ENCODE data around the gene FIBP. TPM values are rescaled to one million over a fixed set of nuclear protein-coding genes. Genes with fewer than 3 reads are reported as not detected.

FIBP gene
- polyA plus RNA-seq, 1 donor from 2014 or later: 248 TPM

DNA sequence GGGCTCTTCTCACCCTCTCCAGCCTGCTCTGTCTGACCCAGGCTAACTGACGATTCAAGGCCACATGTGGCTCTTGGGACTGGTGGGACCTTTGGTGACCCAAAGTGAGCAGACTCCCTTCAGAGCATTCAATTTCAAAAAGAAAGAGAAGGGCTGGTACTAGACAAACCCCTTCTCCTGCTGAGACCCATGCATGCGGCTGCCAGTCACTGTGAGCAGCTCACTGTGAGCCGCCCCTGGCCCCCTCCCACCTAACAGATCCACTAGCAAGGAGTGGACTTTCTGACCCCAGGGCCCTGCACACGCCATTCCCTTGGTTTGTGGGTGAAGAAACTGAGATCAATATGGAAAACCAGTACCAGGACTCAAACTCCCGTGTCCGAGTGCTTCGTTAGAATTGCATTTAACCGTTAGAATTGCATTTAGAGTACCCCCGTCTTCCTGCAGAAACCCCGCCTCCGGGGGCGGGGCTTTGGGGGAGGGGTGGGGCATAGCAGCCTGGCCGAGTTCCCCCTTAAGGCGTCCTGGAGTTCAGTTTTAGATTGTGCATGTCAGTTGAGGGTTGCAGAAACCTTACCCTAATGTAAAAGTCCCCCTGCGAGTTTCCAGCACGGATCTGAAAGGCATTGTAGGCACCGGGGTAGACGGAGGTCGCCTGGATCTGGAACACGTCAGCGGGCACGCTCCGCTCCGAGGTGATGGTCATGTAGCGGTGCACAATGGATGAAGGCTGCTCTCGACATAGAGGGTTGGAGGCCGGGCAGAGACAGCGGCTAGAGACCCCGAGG lies 20.8 kb downstream of the FIBP start:
- no peaks in the 10 kb centered on the region for H3K27me3 ChIP-seq (ENCODE audit: insufficient read depth, low read depth, low read length)
- no peak overlapping the region for H2AFZ ChIP-seq (ENCODE audit: low read depth, low read length)
- H3K9me3 ChIP-seq (ENCODE audit: low read length): no peaks in the 10 kb centered on the region
- H3K36me3 ChIP-seq (ENCODE audit: insufficient read depth, low read length): no peaks in the 10 kb centered on the region
- no peak overlapping the region for H3K4me2 ChIP-seq (ENCODE audit: low read length)
- no peaks in the 10 kb centered on the region for H4K20me1 ChIP-seq (ENCODE audit: insufficient read depth)
- no peak overlapping the region for H3K4me3 ChIP-seq (ENCODE audit: low read length)
- H3K79me2 ChIP-seq (replicated peaks; ENCODE audit: insufficient read depth, low read length): no peaks in the 10 kb centered on the region
- no peaks in the 10 kb centered on the region for H3F3A ChIP-seq (ENCODE audit: insufficient read depth, low read length, poor library complexity, severe bottlenecking)
- TF ChIP-seq RAD21 (conservative IDR thresholded peaks at IDR 0.05) (no peak), MXI1 (conservative IDR thresholded peaks at IDR 0.05; ENCODE audit: poor library complexity, severe bottlenecking) (no peak), TAF1 (IDR thresholded peaks at IDR 0.05; ENCODE audit: low read depth) (no peak), SMC3 (conservative IDR thresholded peaks at IDR 0.05; ENCODE audit: poor library complexity) (no peak)
- TF ChIP-seq, protein P1, sequence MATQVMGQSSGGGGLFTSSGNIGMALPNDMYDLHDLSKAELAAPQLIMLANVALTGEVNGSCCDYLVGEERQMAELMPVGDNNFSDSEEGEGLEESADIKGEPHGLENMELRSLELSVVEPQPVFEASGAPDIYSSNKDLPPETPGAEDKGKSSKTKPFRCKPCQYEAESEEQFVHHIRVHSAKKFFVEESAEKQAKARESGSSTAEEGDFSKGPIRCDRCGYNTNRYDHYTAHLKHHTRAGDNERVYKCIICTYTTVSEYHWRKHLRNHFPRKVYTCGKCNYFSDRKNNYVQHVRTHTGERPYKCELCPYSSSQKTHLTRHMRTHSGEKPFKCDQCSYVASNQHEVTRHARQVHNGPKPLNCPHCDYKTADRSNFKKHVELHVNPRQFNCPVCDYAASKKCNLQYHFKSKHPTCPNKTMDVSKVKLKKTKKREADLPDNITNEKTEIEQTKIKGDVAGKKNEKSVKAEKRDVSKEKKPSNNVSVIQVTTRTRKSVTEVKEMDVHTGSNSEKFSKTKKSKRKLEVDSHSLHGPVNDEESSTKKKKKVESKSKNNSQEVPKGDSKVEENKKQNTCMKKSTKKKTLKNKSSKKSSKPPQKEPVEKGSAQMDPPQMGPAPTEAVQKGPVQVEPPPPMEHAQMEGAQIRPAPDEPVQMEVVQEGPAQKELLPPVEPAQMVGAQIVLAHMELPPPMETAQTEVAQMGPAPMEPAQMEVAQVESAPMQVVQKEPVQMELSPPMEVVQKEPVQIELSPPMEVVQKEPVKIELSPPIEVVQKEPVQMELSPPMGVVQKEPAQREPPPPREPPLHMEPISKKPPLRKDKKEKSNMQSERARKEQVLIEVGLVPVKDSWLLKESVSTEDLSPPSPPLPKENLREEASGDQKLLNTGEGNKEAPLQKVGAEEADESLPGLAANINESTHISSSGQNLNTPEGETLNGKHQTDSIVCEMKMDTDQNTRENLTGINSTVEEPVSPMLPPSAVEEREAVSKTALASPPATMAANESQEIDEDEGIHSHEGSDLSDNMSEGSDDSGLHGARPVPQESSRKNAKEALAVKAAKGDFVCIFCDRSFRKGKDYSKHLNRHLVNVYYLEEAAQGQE (IDR thresholded peaks at IDR 0.05; ENCODE audit: borderline replicate concordance): no peak
- TF ChIP-seq, protein P2, sequence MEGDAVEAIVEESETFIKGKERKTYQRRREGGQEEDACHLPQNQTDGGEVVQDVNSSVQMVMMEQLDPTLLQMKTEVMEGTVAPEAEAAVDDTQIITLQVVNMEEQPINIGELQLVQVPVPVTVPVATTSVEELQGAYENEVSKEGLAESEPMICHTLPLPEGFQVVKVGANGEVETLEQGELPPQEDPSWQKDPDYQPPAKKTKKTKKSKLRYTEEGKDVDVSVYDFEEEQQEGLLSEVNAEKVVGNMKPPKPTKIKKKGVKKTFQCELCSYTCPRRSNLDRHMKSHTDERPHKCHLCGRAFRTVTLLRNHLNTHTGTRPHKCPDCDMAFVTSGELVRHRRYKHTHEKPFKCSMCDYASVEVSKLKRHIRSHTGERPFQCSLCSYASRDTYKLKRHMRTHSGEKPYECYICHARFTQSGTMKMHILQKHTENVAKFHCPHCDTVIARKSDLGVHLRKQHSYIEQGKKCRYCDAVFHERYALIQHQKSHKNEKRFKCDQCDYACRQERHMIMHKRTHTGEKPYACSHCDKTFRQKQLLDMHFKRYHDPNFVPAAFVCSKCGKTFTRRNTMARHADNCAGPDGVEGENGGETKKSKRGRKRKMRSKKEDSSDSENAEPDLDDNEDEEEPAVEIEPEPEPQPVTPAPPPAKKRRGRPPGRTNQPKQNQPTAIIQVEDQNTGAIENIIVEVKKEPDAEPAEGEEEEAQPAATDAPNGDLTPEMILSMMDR (IDR thresholded peaks at IDR 0.05; ENCODE audit: poor library complexity, severe bottlenecking): no peak
- H3K9ac ChIP-seq (ENCODE audit: low read length): no peak overlapping the region
- H3K27ac ChIP-seq (ENCODE audit: low read length): no peak overlapping the region
- H3K9me2 ChIP-seq (ENCODE audit: insufficient read depth, low read length): no peaks in the 10 kb centered on the region

DNA sequence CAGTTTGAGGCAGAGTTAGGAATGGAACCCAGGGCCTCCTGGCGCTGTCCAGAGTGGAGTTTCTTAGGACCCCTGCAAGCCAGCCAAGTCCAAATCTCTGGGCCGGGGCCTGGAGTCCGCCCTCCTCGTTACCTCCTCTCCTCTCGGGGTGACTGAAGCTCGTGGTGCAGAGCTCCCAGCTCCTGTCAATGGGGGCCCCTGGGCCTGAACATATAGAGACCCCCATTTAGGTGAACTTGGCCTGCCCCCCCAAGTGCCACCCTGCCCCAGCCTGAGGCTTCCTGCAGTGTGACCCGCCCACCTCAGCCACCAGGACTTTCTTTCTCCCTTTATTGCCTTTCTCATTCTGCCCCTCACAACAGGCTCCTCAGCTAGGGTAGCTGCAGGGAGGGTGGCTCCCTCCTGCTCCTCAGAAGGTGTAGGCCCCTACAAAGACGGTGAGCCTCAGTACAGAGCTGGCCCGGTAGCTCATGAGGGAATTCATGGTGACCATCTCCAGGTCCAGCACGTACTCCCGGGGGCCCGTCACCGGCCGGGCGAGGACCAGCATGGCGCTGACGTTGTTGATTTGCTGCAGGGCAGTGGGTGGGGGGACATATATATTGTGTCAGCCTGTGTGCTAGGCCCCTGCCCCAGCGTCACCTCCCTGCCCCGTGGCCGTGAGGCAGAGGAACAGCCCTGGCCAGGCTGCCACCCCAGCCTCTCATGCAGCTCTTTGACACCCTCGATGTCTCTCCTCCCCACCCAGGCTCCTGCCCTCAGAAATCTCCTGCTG lies 21.6 kb downstream of the FIBP start:
- Histone ChIP-seq H2AFZ (ENCODE audit: low read depth, low read length) (no peak overlapping the region), H3K36me3 (ENCODE audit: insufficient read depth, low read length) (no peaks in the 10 kb centered on the region), H3K79me2 (replicated peaks; ENCODE audit: insufficient read depth, low read length) (peaks cover 5% of the 10 kb centered on the region), H3K9me2 (ENCODE audit: insufficient read depth, low read length) (no peaks in the 10 kb centered on the region), H3K4me2 (ENCODE audit: low read length) (no peak overlapping the region), H4K20me1 (ENCODE audit: insufficient read depth) (no peaks in the 10 kb centered on the region), H3K27me3 (ENCODE audit: insufficient read depth, low read depth, low read length) (no peaks in the 10 kb centered on the region), H3K4me3 (ENCODE audit: low read length) (no peak overlapping the region), H3K9me3 (ENCODE audit: low read length) (no peaks in the 10 kb centered on the region), H3K9ac (ENCODE audit: low read length) (no peak overlapping the region), H3F3A (ENCODE audit: insufficient read depth, low read length, poor library complexity, severe bottlenecking) (no peaks in the 10 kb centered on the region), H3K27ac (ENCODE audit: low read length) (no peak overlapping the region)
- TF ChIP-seq RAD21 (conservative IDR thresholded peaks at IDR 0.05) (no peak), SMC3 (conservative IDR thresholded peaks at IDR 0.05; ENCODE audit: poor library complexity) (no peak), MXI1 (conservative IDR thresholded peaks at IDR 0.05; ENCODE audit: poor library complexity, severe bottlenecking) (no peak), POLR2AphosphoS5 (IDR thresholded peaks at IDR 0.05) (no peak), EZH2 (IDR thresholded peaks at IDR 0.05; ENCODE audit: borderline replicate concordance, insufficient read depth, low read length, poor library complexity, severe bottlenecking) (no peak), TAF1 (IDR thresholded peaks at IDR 0.05; ENCODE audit: low read depth) (no peak), EP300 (conservative IDR thresholded peaks at IDR 0.05; ENCODE audit: poor library complexity, severe bottlenecking) (no peak)
- TF ChIP-seq, protein P1 (IDR thresholded peaks at IDR 0.05; ENCODE audit: borderline replicate concordance): no peak
- TF ChIP-seq, protein P2 (IDR thresholded peaks at IDR 0.05; ENCODE audit: poor library complexity, severe bottlenecking): no peak

Data from neural cell (in vitro differentiated cells).